Activated CD4-positive, alpha-beta T cell treated with anti-CD3 and anti-CD28 coated beads, Interleukin-2, amount 50 U/mL, for 24 hours (primary cell): ENCODE data around the gene GLRA3.

Experiments used
- DNase-seq, 2 donors: peaks; one replicate each; pipeline ENCODE4 v3.0.0-alpha.2; 2020; ENCODE audit warnings: low read depth in 1 of 2, low spot score in 1 of 2

Gene GLRA3

GRCh38 chr4:174604198-174604597, 224.8 kb downstream of the GLRA3 start:
- no peak for DNase-seq

- no peak for DNase-seq
Observed at GRCh38 chr4:174600391-174600790, 228.7 kb downstream of the GLRA3 start.

- DNase-seq: no peak
Observed at GRCh38 chr4:174598800-174599199, 230.2 kb downstream of the GLRA3 start.

GRCh38 chr4:174596513-174596912, 232.5 kb downstream of the GLRA3 start:
- no peak for DNase-seq

GRCh38 chr4:174595141-174595929, 233.7 kb downstream of the GLRA3 start:
- DNase-seq: no peak

GRCh38 chr4:174593701-174594100, 235.3 kb downstream of the GLRA3 start:
- no peak for DNase-seq

GRCh38 chr4:174592985-174593335, 236.1 kb downstream of the GLRA3 start:
- no peak for DNase-seq

GRCh38 chr4:174592256-174592984, 236.6 kb downstream of the GLRA3 start:
- no peak for DNase-seq

GRCh38 chr4:174591243-174592021, 237.6 kb downstream of the GLRA3 start:
- DNase-seq: no peak

- DNase-seq: no peak
Observed at GRCh38 chr4:174590336-174590735, 238.7 kb downstream of the GLRA3 start.
